ELR (cell line): ENCODE results near the gene MARCHF10.
"Not testable (repeated sequence)": the region's sequence is repeated elsewhere in the genome, so short reads cannot be mapped to it uniquely, and the experiment has no call there.

ENCODE experiments used
- DNase-seq: peaks from one replicate; pipeline ENCODE4 v3.0.0-alpha.2; 2015; ENCODE audit warnings: low read depth

The MARCHF10 gene, protein sequence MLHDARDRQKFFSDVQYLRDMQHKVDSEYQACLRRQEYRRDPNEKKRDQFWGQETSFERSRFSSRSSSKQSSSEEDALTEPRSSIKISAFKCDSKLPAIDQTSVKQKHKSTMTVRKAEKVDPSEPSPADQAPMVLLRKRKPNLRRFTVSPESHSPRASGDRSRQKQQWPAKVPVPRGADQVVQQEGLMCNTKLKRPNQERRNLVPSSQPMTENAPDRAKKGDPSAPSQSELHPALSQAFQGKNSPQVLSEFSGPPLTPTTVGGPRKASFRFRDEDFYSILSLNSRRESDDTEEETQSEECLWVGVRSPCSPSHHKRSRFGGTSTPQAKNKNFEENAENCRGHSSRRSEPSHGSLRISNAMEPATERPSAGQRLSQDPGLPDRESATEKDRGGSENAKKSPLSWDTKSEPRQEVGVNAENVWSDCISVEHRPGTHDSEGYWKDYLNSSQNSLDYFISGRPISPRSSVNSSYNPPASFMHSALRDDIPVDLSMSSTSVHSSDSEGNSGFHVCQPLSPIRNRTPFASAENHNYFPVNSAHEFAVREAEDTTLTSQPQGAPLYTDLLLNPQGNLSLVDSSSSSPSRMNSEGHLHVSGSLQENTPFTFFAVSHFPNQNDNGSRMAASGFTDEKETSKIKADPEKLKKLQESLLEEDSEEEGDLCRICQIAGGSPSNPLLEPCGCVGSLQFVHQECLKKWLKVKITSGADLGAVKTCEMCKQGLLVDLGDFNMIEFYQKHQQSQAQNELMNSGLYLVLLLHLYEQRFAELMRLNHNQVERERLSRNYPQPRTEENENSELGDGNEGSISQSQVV

GRCh38 chr17:62807812-62808575, at the start of gene MARCHF10:
MARCHF10 (minus strand) TSS chr17:62808314; CDS start chr17:62801735, 6,579 bp downstream.
- DNase-seq, result peak; percentile 41

DNA sequence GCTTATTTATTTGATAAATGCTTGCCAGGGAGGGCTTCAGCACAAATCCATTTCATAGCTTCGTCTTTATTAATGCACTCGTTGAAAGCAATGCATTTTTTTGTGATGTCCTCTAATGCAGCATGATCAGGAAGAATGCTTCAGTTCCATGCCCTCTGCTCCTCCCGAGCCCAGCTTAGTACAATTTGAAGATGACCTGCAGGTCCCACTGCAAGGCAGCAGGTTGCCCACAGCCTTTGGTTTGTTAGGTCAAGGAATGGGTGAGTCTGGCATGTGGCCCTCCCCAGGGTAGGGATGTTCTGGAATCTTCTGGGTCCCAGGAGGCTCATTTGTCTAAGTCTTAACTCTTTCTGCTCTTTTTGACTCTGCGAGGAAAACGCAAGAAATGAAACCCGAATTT, 49.4 kb upstream of the MARCHF10 start:
- DNase-seq, result no peak

- no peak for DNase-seq
These were observed 48.5 kb upstream of the MARCHF10 start for GRCh38 chr17:62856594-62856993.

DNA sequence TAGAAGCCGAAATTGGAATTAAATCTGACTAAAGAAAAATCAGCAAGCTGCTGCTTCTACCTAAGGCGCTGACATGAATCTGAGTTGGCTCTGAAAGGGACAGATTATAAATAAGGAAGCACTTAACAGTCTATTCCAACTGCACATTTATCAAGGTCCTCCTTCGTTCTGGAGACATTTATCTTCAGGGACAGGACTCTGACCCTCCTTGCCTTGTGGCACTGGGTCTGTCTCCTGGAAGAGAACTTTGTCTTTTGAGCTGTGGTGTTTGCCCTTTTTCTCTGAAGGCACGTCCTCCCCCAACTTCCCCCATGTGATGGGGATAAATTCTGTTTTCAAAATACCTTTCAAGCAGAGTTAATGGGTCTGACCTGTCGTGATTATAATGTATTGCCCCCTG, 47.0 kb upstream of the MARCHF10 start:
- no peak for DNase-seq

DNA sequence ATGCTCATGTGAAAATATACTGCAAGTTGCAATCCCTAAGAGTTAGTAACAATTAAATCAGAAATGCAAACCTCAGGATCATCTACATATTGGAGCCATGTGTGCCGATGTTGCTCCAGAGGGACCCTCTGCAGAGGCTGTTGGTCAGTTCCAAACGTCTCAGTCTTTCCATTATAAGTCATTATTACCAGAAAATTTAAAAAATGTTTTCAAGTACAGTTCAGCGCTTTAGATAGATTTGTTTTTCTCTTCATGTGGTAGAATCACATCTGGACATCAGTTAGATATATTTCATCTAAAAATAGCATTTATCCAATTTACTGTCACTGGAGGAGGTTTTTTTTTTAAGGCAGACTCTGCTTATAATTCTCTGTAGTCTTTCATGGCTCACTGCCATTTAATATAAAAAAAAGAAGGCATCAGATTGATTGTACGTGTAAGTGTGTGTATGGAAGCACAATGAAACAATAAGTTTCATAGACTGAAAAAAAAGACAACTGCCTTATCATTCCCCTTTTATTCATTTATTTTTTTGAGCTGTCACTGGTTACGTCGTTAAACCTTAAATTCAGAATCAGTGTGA, 46.1 kb upstream of the MARCHF10 start:
- DNase-seq, result no peak

DNA sequence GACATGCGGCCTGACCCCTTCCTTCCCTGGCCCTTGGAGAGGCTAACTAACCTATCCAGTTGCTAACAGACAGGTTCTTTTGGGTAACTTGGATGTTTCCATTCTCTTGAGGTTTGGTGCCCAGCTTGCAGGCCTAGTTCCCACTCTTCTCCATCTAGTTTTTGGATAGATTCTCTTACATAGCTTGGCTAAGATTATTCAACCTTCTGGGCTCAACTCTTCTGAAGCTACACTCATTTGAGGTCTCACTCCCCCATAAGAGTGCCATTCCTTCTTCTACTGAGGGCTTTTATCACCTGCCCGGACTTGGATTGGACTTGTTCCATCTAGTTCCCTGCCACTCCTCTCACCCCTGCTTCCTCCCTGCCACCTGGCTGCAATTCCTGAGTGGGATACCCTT, 44.1 kb upstream of the MARCHF10 start:
- DNase-seq, result no peak

DNA sequence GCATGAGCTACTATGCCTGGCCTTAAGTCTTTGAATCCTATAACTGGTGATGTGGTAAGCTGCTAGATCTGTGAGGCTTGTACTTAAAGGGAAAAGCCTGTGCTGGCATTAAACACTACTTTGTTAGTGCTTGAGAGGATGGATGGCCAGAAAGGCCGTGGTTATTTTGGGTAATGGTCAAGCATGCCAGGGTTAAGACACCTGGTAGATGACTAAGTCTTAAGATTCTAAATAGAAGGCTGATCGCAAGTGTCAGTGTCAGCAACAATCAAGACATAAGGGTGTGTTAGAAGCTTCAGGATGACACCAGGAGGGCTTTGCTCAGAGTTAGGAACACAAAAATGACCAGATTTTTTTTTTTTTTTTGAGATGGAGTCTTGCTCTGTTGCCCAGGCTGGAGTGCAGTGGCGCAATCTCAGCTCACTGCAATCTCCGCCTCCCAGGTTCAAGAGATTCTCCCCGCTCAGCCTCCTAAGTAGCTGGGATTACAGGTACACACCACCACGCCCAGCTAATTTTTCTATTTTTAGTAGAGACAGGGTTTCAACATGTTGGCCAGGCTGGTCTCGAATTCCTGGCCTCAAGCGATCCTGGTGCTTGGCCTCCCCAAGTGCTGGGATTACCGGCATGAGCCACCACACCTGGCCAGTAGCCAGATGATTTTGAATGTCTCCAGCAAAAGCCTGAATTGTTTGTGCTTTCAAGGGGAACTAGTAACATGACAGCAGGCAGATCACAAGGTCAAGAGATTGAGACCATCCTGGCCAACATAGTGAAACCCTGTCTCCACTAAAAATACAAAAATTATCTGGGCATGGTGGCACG, 41.7 kb upstream of the MARCHF10 start:
- DNase-seq, result not testable (repeated sequence)

DNA sequence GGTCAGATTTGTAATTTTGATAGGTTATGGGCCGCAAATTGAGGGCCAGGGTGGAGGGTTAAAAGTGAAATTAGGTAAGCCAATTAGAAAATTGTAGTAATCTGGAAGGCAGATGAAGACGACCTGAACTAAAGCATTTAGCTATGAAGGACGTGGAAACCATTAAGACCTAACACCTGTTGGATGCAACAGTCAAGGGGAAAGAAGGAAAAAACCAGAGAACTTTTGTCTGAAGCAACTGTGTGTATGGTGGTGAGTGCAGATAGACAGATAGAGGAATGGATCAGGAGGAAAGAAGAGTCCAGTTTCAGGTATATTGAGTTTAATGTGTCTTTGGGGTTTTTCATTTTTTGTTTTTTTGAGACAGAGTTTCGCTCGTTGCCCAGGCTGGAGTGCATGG, 40.2 kb upstream of the MARCHF10 start:
- no peak for DNase-seq

GRCh38 chr17:62847426-62847825, 39.3 kb upstream of the MARCHF10 start:
- DNase-seq, result no peak

DNA sequence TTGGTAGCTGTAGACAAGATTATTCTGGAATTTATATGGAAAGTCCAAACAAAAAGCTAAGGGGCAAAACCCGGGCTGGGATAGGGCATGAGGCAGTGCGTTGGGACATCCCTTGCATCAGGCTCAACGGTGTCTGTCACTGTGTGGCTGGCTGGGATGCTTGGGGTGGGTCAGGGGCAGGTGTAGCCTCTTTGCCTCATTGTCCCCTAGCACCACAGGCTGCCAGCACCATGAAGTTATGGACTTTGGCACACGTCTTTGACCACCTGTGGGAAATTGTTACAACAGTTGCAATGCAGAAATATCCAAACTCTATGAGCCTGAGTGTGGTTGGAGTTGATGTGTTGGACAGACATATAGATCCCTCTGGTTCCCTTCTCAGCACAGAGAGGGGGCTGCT, 32.8 kb upstream of the MARCHF10 start:
- DNase-seq, result no peak

- DNase-seq, result not testable (repeated sequence)
These were observed 25.7 kb upstream of the MARCHF10 start for GRCh38 chr17:62833816-62834215.

DNA sequence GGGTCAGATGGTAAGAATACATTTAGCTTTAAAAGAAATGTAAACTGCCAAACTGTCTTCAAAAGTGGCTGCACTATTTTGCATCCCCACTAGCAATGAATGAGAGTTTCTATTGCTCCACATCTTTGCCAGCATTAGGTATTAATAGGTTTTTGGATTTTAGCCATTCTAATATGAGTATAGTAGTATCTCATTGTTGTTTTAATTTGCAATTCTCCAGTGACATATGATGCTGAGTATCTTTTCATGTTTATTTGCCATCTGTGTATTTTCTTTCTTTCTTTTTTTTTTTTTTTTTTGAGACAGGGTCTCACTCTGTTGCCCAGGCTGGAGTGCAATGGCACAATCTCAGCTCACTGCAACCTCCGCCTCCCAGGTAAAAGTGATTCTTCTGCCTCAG, 24.3 kb upstream of the MARCHF10 start:
- no peak for DNase-seq

DNA sequence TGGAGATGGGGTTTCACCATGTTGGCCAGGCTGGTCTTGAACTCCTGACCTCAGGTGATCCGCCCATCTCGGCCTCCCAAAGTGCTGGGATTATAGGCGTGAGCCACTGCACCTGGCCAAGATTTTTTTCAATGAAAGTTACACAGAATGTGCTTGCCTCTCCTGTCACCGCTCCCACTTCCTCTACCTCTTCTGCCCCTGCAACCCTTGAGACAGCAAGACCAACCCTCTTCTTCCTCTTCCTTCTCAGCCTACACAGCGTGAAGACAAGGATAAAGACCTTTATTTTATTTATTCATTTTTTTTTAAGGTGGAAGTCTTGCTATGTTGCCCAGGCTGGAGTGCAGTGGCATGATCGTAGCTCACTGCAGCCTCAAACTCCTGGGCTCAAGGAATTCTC, 23.0 kb upstream of the MARCHF10 start:
- DNase-seq, result not testable (repeated sequence)

GRCh38 chr17:62827746-62828485, 19.8 kb upstream of the MARCHF10 start:
- peak; percentile 17 for DNase-seq

- no peak for DNase-seq
These were observed 18.8 kb upstream of the MARCHF10 start for GRCh38 chr17:62826956-62827355.

GRCh38 chr17:62825182-62825581, 17.1 kb upstream of the MARCHF10 start:
- DNase-seq, result no peak

DNA sequence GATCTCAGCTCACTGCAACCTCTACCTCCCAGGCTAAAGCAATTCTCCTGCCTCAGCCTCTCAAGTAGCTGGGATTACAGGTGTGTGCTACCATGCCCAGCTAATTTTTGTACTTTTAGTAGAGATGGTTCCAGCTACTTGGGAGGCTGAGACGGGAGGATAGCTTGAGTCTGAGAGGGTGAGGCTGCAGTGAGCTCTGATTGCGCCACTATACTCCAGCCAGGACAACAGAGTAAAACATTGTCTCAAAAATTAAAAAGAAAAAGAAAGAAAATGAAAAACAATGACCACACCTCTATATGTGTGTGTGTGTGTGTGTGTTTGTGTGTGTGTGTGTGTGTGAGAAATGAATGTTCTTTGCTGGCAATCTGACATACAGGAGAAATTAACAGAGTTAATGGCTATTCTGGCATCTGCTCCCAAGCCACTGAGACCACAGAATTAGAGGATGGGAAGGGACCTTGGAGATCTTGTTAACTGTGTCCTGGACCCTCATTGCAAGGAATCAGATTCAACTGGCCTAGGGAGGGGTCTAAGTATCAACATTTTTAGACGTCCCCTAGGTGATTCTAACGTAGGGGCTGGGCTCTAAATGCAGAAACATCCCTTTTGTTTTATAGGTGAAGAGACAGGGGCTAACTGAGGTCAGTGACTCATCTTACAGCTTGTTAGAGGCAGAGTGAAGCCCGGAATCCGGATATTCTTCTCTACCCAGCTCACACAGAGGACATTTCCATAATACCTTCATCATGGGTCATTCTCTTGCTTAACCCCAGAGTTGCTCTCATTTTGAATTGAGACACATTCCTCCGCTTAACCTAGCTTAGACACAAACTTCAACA, 16.4 kb upstream of the MARCHF10 start:
- DNase-seq, result peak; percentile 96

DNA sequence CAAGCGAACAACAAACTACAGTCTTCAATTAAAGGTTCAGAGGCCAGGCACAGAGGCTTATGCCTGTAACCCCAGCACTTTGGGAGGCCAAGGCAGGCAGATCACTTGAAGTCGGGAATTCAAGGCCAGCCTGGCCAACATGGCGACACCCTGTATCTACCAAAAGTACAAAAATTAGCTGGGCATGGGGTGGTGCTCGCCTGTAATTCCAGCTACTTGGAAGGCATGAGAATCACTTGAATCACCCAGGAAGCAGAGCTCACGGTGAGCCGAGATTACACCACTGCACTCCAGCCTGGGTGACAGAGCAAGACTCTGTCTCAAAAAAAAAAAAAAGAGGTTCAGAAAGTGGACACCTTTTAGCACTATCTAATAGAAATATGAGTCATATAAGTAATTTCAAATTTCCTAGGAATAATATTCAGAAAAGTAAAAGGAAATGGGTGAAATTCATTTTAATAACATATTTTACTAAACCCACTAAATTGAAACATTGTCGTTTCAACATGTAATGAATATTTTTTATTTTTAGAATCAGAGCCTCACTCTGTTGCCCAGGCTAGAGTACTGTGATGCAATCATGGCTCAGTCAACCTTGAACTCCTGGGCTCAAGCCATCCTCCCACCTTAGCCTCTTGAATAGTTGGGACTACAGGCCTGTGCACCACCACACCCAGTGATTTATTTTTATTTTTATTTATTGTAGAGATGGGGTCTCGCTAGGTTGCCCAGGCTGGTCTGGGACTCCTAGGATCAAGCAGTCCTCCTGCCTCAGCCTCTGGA, 15.2 kb upstream of the MARCHF10 start:
- DNase-seq, result peak; percentile 73
